HepG2 (cell line): ENCODE results near the gene UFSP2. TPM values are rescaled to one million over a fixed set of nuclear protein-coding genes. Genes with fewer than 3 reads are reported as not detected.

Source experiments
- ATAC-seq: fragments of 200-7000 bp; cut with Tn5 transposase; 3 replicates; pipeline ENCODE4 v1.9.1; 2020; ENCODE audit warnings: mild to moderate bottlenecking, moderate library complexity
- BruUV-seq: library from RNA; stranded (reverse); fragments of 400-500 nt; replicated peaks from 2 replicates; lab custom pipeline; 2021; lab: Mats Ljungman, UMichigan
- CTCF ChIA-PET: fragments of 300-600 bp; formaldehyde crosslinking; extraction: SDS; loops from one replicate; lab custom pipeline; 2021; ENCODE audit warnings: low total read pairs, inconsistent platforms, low intra/inter-chr PET ratio; lab: Yijun Ruan, JAX
- POLR2A ChIA-PET: fragments of 350-600 bp; sonication (Branson Sonifier 250); formaldehyde crosslinking; loops from one replicate; lab custom pipeline; 2020; ENCODE audit warnings: antibody characterized with exemption, inconsistent platforms; lab: Yijun Ruan, JAX
- DNase-seq: peaks from one replicate; pipeline ENCODE4 v3.0.0-alpha.2; 2015; ENCODE audit warnings: low spot score
- FAIRE-seq: peaks from 3 replicates; lab custom pipeline; 2011; peaks lifted over from hg19 to GRCh38; lab: Jason Lieb, UNC
- H2AFZ ChIP-seq: one replicate; pipeline ENCODE4 v1.6.1; 2011; ENCODE audit warnings: low read length, inconsistent platforms
- H3K27ac ChIP-seq: fragments of 300-600 bp; 3 replicates; pipeline ENCODE4 v1.8.0; 2011; ENCODE audit warnings: mixed run types, mild to moderate bottlenecking, mixed read lengths, low read length, inconsistent platforms; ENCODE audit not compliant: insufficient read depth; ENCODE audit errors: extremely low read length
- H3K27me3 ChIP-seq, 2 experiments: fragments of 200-600 bp in 1 of 2; 2 replicates in 1 of 2; 3 replicates in 1 of 2; pipeline versions ENCODE4 v1.6.0 to v1.8.0; 2011; ENCODE audit warnings: low read length in 2 of 2, mild to moderate bottlenecking in 2 of 2, moderate library complexity in 2 of 2, inconsistent platforms in 1 of 2; ENCODE audit not compliant: insufficient read depth in 2 of 2, control insufficient read depth in 1 of 2
- H3K36me3 ChIP-seq, 2 experiments: fragments of 200-600 bp in 1 of 2; replicated peaks in 1 of 2; 2 replicates in 1 of 2; 3 replicates in 1 of 2; pipeline versions ENCODE4 v1.5.1 to v1.8.0; 2011; ENCODE audit warnings: low read length in 2 of 2, inconsistent platforms in 1 of 2; ENCODE audit not compliant: insufficient read depth in 2 of 2, control insufficient read depth in 1 of 2
- H3K4me1 ChIP-seq: 2 replicates; pipeline ENCODE4 v1.5.1; 2012; ENCODE audit warnings: low read length, inconsistent platforms; ENCODE audit not compliant: insufficient read depth
- H3K4me2 ChIP-seq: 2 replicates; pipeline ENCODE4 v1.6.0; 2011; ENCODE audit warnings: low read depth, low read length, inconsistent platforms
- H3K4me3 ChIP-seq, 3 experiments: fragments of 200-600 bp in 1 of 3; sonication (generic), shearing (Covaris generic) in 1 of 3; replicated peaks in 1 of 3; 2 replicates each; pipeline ENCODE4 v1.5.1; 2011 to 2016; ENCODE audit warnings: low read length in 3 of 3, inconsistent platforms in 2 of 3, low read depth in 2 of 3, mild to moderate bottlenecking in 2 of 3, control low read depth in 1 of 3, mixed read lengths in 1 of 3; ENCODE audit not compliant: insufficient read depth in 1 of 3
- H3K79me2 ChIP-seq: one replicate; pipeline ENCODE4 v1.6.1; 2011; ENCODE audit warnings: low read length, inconsistent platforms; ENCODE audit not compliant: insufficient read depth
- H3K9ac ChIP-seq: 2 replicates; pipeline ENCODE4 v1.6.0; 2011; ENCODE audit warnings: mild to moderate bottlenecking, low read depth, low read length, inconsistent platforms; ENCODE audit not compliant: insufficient read depth
- H3K9me3 ChIP-seq: 2 replicates; pipeline ENCODE4 v1.5.1; 2012; ENCODE audit warnings: mild to moderate bottlenecking, low read length
- H4K20me1 ChIP-seq: 2 replicates; pipeline ENCODE4 v1.6.0; 2011; ENCODE audit warnings: inconsistent platforms, mild to moderate bottlenecking, low read length, moderate library complexity; ENCODE audit not compliant: insufficient read depth
- ASH2L ChIP-seq: fragments of 300-600, 200-600 bp; sonication (generic); IDR thresholded peaks from 2 replicates; pipeline ENCODE4 v1.7.0; 2017; ENCODE audit warnings: low read depth, mild to moderate bottlenecking, moderate library complexity, mixed read lengths, low read length; ENCODE audit not compliant: insufficient read length
- FOXM1 ChIP-seq: sonication (generic); formaldehyde crosslinking; IDR thresholded peaks from 2 replicates; pipeline ENCODE4 v1.5.0; 2020; ENCODE audit warnings: missing genetic modification reagents
- GLI4 ChIP-seq: sonication (generic); formaldehyde crosslinking; IDR thresholded peaks from 2 replicates; pipeline ENCODE4 v1.5.1; 2020; ENCODE audit warnings: missing genetic modification reagents, mild to moderate bottlenecking, moderate library complexity, borderline replicate concordance
- GRHL1 ChIP-seq: sonication (generic); formaldehyde crosslinking; conservative IDR thresholded peaks from 2 replicates; pipeline ENCODE4 v1.8.0; 2022; ENCODE audit warnings: missing genetic modification reagents
- NFYC ChIP-seq: IDR thresholded peaks from 2 replicates; pipeline ENCODE4 v1.6.1; 2016; ENCODE audit warnings: missing genetic modification reagents, missing compliant biosample characterization
- SIX4 ChIP-seq: sonication (generic); formaldehyde crosslinking; IDR thresholded peaks from 2 replicates; pipeline ENCODE4 v1.4.0; 2020; ENCODE audit warnings: missing genetic modification reagents
- ZMYM4 ChIP-seq: sonication (generic); formaldehyde crosslinking; IDR thresholded peaks from 2 replicates; pipeline ENCODE4 v1.8.1; 2023; ENCODE audit warnings: mild to moderate bottlenecking, missing genetic modification reagents
- ZNF414 ChIP-seq: sonication (generic); formaldehyde crosslinking; IDR thresholded peaks from 2 replicates; pipeline ENCODE4 v1.5.0; 2020; ENCODE audit warnings: missing genetic modification reagents
- ZNF552 ChIP-seq: sonication (generic); formaldehyde crosslinking; IDR thresholded peaks from 2 replicates; pipeline ENCODE4 v1.9.0; 2022; ENCODE audit warnings: missing genetic modification reagents, mild to moderate bottlenecking, borderline replicate concordance
- ZNF660 ChIP-seq: sonication (generic); formaldehyde crosslinking; IDR thresholded peaks from 2 replicates; pipeline ENCODE4 v1.5.1; 2020; ENCODE audit warnings: mild to moderate bottlenecking, low read depth, missing genetic modification reagents, borderline replicate concordance
- ZNF75D ChIP-seq: sonication (generic); formaldehyde crosslinking; IDR thresholded peaks from 2 replicates; pipeline ENCODE4 v1.8.1; 2023; ENCODE audit warnings: missing genetic modification reagents, mild to moderate bottlenecking, borderline replicate concordance
- in situ Hi-C: cut with HindIII; loops from 2 replicates; pipeline ENCODE4 v1.10.0; 2017; ENCODE audit warnings: low pct_unique_long_range_greater_than_20kb; ENCODE audit not compliant: extremely low pct_ligation_motif_present
- intact Hi-C: fragments of 100-400 bp; cut with micrococcal nuclease; formaldehyde crosslinking; loops from one replicate; pipeline ENCODE4 v1.10.0; 2022; ENCODE audit not compliant: unreplicated experiment
- polyA plus RNA-seq, 8 experiments: library from polyadenylated mRNA; depleted of rRNA in 3 of 8; stranded (reverse) in 7 of 8; unstranded in 1 of 8; fragments of >200 nt; fragmentation: Illumina TruSeq in 4 of 8; extraction: Trizol in 4 of 8; gene quantifications; 2 replicates each; pipeline versions ENCODE4 v1.2.1 to v1.2.3, GENCODE V29; 2011 to 2016; ENCODE audit warnings: low read depth in 4 of 8, missing spikeins in 1 of 8, mixed read lengths in 1 of 8; ENCODE audit not compliant: insufficient read depth in 1 of 8
- total RNA-seq, 5 experiments: library from RNA; depleted of rRNA; stranded (reverse); fragments of >200 nt; fragmentation: Illumina TruSeq; extraction: Trizol; gene quantifications; 2 replicates each; pipeline ENCODE4 v1.2.3, GENCODE V29; 2016; ENCODE audit warnings: low read depth in 1 of 5

The UFSP2 gene
- total and polyA plus RNA-seq, 2 of the 13 experiments (the other 11 are each of a cell fraction or from before 2014, with no cell fraction given), result 24.1 to 32.3 TPM

GRCh38 chr4:185441479-185441878, 15.7 kb upstream of the UFSP2 start (continued):
- no peak for TF ChIP-seq ZMYM4

- ChIA-PET CTCF (no interaction called here), POLR2A (no interaction called here)
- Histone ChIP-seq H3K27ac (no peak overlapping the region), H3K79me2 (no peaks in the 10 kb centered on the region), H3K9ac (no peak overlapping the region), H3K4me3 (no peak overlapping the region), H4K20me1 (no peaks in the 10 kb centered on the region), H2AFZ (no peak overlapping the region), H3K9me3 (no peaks in the 10 kb centered on the region), H3K4me1 (no peaks in the 10 kb centered on the region), H3K27me3 (no peaks in the 10 kb centered on the region), H3K4me2 (no peak overlapping the region), H3K36me3 (no peaks in the 10 kb centered on the region)
- intact Hi-C loops (no loop called here), in situ Hi-C loops (no loop called here)
- FAIRE-seq (no peak), ATAC-seq (no peak), DNase-seq (no peak)
- BruUV-seq, result no TSS peak
- TF ChIP-seq GRHL1 (CRISPR knock-in tag) (no peak), NFYC (no peak)
These were observed 12.0 kb upstream of the UFSP2 start for GRCh38 chr4:185437809-185438208.

GRCh38 chr4:185435466-185435865, 9.7 kb upstream of the UFSP2 start:
- in situ Hi-C loops, result no loop called here
- H3K27ac ChIP-seq, result no peak overlapping the region
- no peaks in the 10 kb centered on the region for H4K20me1 ChIP-seq
- TF ChIP-seq ZNF75D (CRISPR knock-in tag) (no peak), GLI4 (CRISPR knock-in tag) (no peak), SIX4 (no peak), ASH2L (no peak), ZNF414 (no peak), ZNF660 (CRISPR knock-in tag) (no peak), ZNF552 (CRISPR knock-in tag) (no peak), FOXM1 (CRISPR knock-in tag) (no peak)
- no peak overlapping the region for H3K4me2 ChIP-seq
- intact Hi-C loops, result no loop called here
- ATAC-seq, result no peak
- no peaks in the 10 kb centered on the region for H3K4me1 ChIP-seq
- H3K79me2 ChIP-seq, result no peaks in the 10 kb centered on the region
- ChIA-PET POLR2A (no interaction called here), CTCF (no interaction called here)
- H3K36me3 ChIP-seq, result no peaks in the 10 kb centered on the region
- no peak overlapping the region for H3K9ac ChIP-seq
- no peak for DNase-seq
- H3K9me3 ChIP-seq, result no peaks in the 10 kb centered on the region
- no peaks in the 10 kb centered on the region; a peak in 1 of 5 replicates for H3K27me3 ChIP-seq
- no peak overlapping the region for H3K4me3 ChIP-seq
- no TSS peak for BruUV-seq
- no peak for FAIRE-seq
- no peak overlapping the region for H2AFZ ChIP-seq
